Natural killer cell (primary cell): ENCODE data around the gene NCAM2. TPM values are rescaled to one million over a fixed set of nuclear protein-coding genes. Genes with fewer than 3 reads are reported as not detected.
"Not testable (repeated sequence)": the region's sequence is repeated elsewhere in the genome, so short reads cannot be mapped to it uniquely, and the experiment has no call there.

Experiments used
- ATAC-seq, 3 donors: fragments of 150-1000 bp in 2 of 3; fragments of 200-7000 bp in 1 of 3; cut with Tn5 transposase; 1 replicate in 1 of 3; 2 replicates in 2 of 3; pipeline ENCODE4 v1.10.0; 2021; ENCODE audit warnings: mild to moderate bottlenecking in 2 of 3, moderate library complexity in 2 of 3
- DNase-seq, 2 donors: peaks; one replicate each; pipeline versions ENCODE4 v3.0.0 to v3.0.0-alpha.2; 2013 to 2021; ENCODE audit warnings: mixed read lengths in 1 of 2
- H3K27ac ChIP-seq: one replicate; pipeline ENCODE4 v1.5.1; 2013; ENCODE audit warnings: mild to moderate bottlenecking, low read length
- H3K27me3 ChIP-seq: one replicate; pipeline ENCODE4 v1.6.1; 2013; ENCODE audit warnings: low read length; ENCODE audit not compliant: control insufficient read depth, insufficient read depth
- H3K36me3 ChIP-seq: one replicate; pipeline ENCODE4 v1.6.1; 2013; ENCODE audit warnings: low read length; ENCODE audit not compliant: control insufficient read depth, insufficient read depth
- H3K4me1 ChIP-seq: one replicate; pipeline ENCODE4 v1.6.1; 2013; ENCODE audit warnings: low read length; ENCODE audit not compliant: control insufficient read depth, insufficient read depth
- H3K4me3 ChIP-seq: one replicate; pipeline ENCODE4 v1.5.1; 2013; ENCODE audit warnings: low read length
- H3K9me3 ChIP-seq: one replicate; pipeline ENCODE4 v1.6.1; 2013; ENCODE audit warnings: low read length; ENCODE audit not compliant: control insufficient read depth, insufficient read depth
- H3K27ac Mint-ChIP-seq, 2 donors: one replicate each; pipeline ENCODE4 v1.8.0; 2022; ENCODE audit warnings: mild to moderate bottlenecking in 2 of 2, mixed read lengths in 2 of 2, moderate library complexity in 1 of 2
- H3K27me3 Mint-ChIP-seq, 2 donors: one replicate each; pipeline ENCODE4 v1.8.0; 2022; ENCODE audit warnings: low read depth in 2 of 2, mixed read lengths in 2 of 2
- H3K36me3 Mint-ChIP-seq: one replicate; pipeline ENCODE4 v1.8.0; 2022; ENCODE audit warnings: mixed read lengths
- H3K4me1 Mint-ChIP-seq, 2 donors: one replicate each; pipeline ENCODE4 v1.8.0; 2022; ENCODE audit warnings: mixed read lengths in 2 of 2
- H3K4me3 Mint-ChIP-seq: one replicate; pipeline ENCODE4 v1.8.0; 2022; ENCODE audit warnings: mild to moderate bottlenecking, moderate library complexity, mixed read lengths
- H3K9me3 Mint-ChIP-seq, 2 donors: one replicate each; pipeline ENCODE4 v1.8.0; 2022; ENCODE audit warnings: mixed read lengths in 2 of 2
- WGBS: methylation state at CpG from one replicate; pipeline ENCODE4 v1.1.7; 2013; ENCODE audit warnings: missing lambda C conversion rate; ENCODE audit not compliant: insufficient coverage; 5-methylcytosine and 5-hydroxymethylcytosine counted together
- intact Hi-C: fragments of 100-400 bp; cut with micrococcal nuclease; formaldehyde crosslinking; loops from one replicate; pipeline ENCODE4 v1.14.2; 2022
- total RNA-seq, 4 donors: library from RNA; stranded (reverse); fragments of 120-200 nt in 1 of 4; gene quantifications; one replicate each; pipeline versions ENCODE4 v1.2.3 to v1.2.4, GENCODE V29; 2013 to 2022
- TF ChIP-seq, protein P1 (sequence below): fragments of 200-600 bp; IDR thresholded peaks from one replicate; pipeline ENCODE4 v1.8.0; 2022; ENCODE audit warnings: antibody characterized with exemption

Gene NCAM2
- total RNA-seq, 3 donors from 2014 or later (not counting 1 experiment from before 2014, with no cell fraction given): not detected

- DNase-seq: no peak
- TF ChIP-seq, protein P1, sequence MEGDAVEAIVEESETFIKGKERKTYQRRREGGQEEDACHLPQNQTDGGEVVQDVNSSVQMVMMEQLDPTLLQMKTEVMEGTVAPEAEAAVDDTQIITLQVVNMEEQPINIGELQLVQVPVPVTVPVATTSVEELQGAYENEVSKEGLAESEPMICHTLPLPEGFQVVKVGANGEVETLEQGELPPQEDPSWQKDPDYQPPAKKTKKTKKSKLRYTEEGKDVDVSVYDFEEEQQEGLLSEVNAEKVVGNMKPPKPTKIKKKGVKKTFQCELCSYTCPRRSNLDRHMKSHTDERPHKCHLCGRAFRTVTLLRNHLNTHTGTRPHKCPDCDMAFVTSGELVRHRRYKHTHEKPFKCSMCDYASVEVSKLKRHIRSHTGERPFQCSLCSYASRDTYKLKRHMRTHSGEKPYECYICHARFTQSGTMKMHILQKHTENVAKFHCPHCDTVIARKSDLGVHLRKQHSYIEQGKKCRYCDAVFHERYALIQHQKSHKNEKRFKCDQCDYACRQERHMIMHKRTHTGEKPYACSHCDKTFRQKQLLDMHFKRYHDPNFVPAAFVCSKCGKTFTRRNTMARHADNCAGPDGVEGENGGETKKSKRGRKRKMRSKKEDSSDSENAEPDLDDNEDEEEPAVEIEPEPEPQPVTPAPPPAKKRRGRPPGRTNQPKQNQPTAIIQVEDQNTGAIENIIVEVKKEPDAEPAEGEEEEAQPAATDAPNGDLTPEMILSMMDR: no peak
- Mint-ChIP-seq H3K27ac (no peak overlapping the region), H3K4me3 (no peak overlapping the region), H3K9me3 (peaks cover 4 to 6% of the 10 kb centered on the region in 2 donors), H3K4me1 (no peaks in the 10 kb centered on the region), H3K27me3 (no peaks in the 10 kb centered on the region), H3K36me3 (no peaks in the 10 kb centered on the region)
- Histone ChIP-seq H3K36me3 (no peaks in the 10 kb centered on the region), H3K27ac (no peak overlapping the region), H3K27me3 (no peaks in the 10 kb centered on the region), H3K4me1 (no peaks in the 10 kb centered on the region), H3K4me3 (no peak overlapping the region), H3K9me3 (no peaks in the 10 kb centered on the region)
- intact Hi-C loops: no loop called here
- ATAC-seq: no peak
Measured at GRCh38 chr21:21148009-21148408, 149.8 kb downstream of the NCAM2 start.

DNA sequence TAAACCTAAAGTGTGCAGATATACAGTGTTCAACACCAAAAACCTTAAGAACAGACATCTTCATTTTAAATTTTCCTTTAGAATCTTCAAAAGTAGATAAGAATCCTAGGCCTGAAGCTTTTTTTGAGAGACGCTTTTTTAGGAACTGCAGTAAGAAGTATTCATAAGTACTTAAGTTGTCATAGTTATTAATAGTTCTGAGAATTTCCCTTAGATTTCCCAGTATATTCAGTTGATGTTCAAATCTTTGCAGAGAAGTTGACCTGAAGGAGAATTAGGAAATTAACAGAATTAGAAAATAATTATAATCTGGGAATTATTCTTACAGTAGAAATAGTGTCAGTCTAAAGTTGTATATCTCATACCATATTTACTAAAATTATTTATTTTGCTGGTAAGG, 150.3 kb downstream of the NCAM2 start:
- H3K4me1 ChIP-seq: no peaks in the 10 kb centered on the region
- H3K27me3 ChIP-seq: no peaks in the 10 kb centered on the region
- ATAC-seq: no peak
- Mint-ChIP-seq H3K4me3 (no peak overlapping the region), H3K4me1 (no peaks in the 10 kb centered on the region), H3K9me3 (peaks cover 5 to 6% of the 10 kb centered on the region in 2 donors), H3K27ac (no peak overlapping the region), H3K27me3 (no peaks in the 10 kb centered on the region), H3K36me3 (no peaks in the 10 kb centered on the region)
- no peaks in the 10 kb centered on the region for H3K36me3 ChIP-seq
- no peak overlapping the region for H3K4me3 ChIP-seq
- no peak for DNase-seq
- TF ChIP-seq, protein P1: no peak
- no peaks in the 10 kb centered on the region for H3K9me3 ChIP-seq
- intact Hi-C loops: no loop called here
- WGBS: no CpG with 5 or more reads among the region's 1 CpG
- H3K27ac ChIP-seq: no peak overlapping the region

DNA sequence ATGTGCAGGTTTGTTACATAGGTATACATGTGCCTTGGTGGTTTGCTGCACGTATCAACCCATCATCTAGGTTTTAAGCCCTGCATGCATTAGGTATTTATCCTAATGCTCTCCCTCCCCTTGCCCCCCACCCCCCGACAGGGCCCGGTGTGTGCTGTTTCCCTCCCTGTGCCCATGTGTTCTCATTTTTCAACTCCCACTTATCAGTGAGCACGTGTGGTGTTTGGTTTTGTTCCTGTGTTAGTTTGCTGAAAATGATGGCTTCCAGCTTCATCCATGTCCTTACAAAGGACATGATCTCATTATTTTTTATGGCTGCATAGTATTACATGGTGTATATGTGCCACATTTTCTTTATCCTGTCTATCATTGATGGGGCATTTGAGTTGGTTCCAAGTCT, 151.2 kb downstream of the NCAM2 start:
- 82% methylated on average over 1 of the region's 4 CpGs for WGBS
- H3K36me3 Mint-ChIP-seq, H3K36me3 ChIP-seq, H3K27me3 ChIP-seq, H3K27me3 Mint-ChIP-seq, H3K9me3 ChIP-seq, H3K4me1 ChIP-seq, intact Hi-C loops, DNase-seq, H3K4me3 Mint-ChIP-seq, H3K9me3 Mint-ChIP-seq, H3K4me1 Mint-ChIP-seq, H3K27ac Mint-ChIP-seq, H3K27ac ChIP-seq, ATAC-seq, H3K4me3 ChIP-seq: not testable (repeated sequence)

DNA sequence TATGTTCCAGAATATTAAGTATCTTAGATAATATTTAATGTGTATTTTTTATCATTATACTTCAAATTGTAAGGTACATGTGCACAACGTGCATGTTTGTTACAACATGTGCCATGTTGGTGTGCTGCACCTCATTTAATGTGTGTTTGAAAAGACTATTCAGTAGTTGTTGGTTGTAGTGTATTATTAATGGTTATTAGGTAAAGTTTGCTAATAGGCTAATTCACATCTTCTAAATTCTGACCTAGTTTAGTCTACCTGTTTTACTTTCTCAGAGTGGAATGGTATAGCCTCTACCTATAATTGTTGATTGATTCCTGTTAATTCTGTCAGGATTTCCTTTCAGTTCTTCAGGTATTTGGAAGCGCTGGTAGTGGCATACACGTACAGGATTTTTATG, 153.0 kb downstream of the NCAM2 start:
- no peaks in the 10 kb centered on the region for H3K36me3 ChIP-seq
- TF ChIP-seq, protein P1: no peak
- H3K27ac Mint-ChIP-seq: no peak overlapping the region
- no peaks in the 10 kb centered on the region for H3K27me3 ChIP-seq
- H3K4me3 ChIP-seq: no peak overlapping the region
- peaks cover 3 to 7% of the 10 kb centered on the region in 2 donors for H3K9me3 Mint-ChIP-seq
- H3K4me3 Mint-ChIP-seq: no peak overlapping the region
- DNase-seq (no peak), ATAC-seq (no peak)
- intact Hi-C loops: no loop called here
- H3K27ac ChIP-seq: no peak overlapping the region
- H3K4me1 ChIP-seq: no peaks in the 10 kb centered on the region
- no peaks in the 10 kb centered on the region for H3K27me3 Mint-ChIP-seq
- no peaks in the 10 kb centered on the region for H3K9me3 ChIP-seq
- no peaks in the 10 kb centered on the region for H3K36me3 Mint-ChIP-seq
- no peaks in the 10 kb centered on the region for H3K4me1 Mint-ChIP-seq
- 93% methylated on average over 2 of the region's 3 CpGs for WGBS
